ENCODE data around the gene ZNF57. TPM values are rescaled to one million over a fixed set of nuclear protein-coding genes. Genes with fewer than 3 reads are reported as not detected.

Gene ZNF57
- total and polyA plus RNA-seq, 9 of the 15 experiments (the other 6 are each of a cell fraction or from before 2014, with no cell fraction given): 3.9 to 13.5 (median 7.8) TPM

- TF ChIP-seq REST (IDR thresholded peaks at IDR 0.05; ENCODE audit: borderline replicate concordance) (peak; percentile 90), REST (CRISPR knock-in tag; IDR thresholded peaks at IDR 0.05; ENCODE audit: low read depth) (no peak), TCF3 (CRISPR knock-in tag; IDR thresholded peaks at IDR 0.05) (no peak), TRIM24 (IDR thresholded peaks at IDR 0.05) (no peak), TBL1XR1 (IDR thresholded peaks at IDR 0.05; ENCODE audit: low read length in 2 of 2) (no peak), KAT8 (IDR thresholded peaks at IDR 0.05; ENCODE audit: low read depth) (no peak), E2F4 (CRISPR knock-in tag; IDR thresholded peaks at IDR 0.05; ENCODE audit: low read depth) (no peak), SP1 (CRISPR knock-in tag; IDR thresholded peaks at IDR 0.05) (peak; percentile 95), SMARCA4 (IDR thresholded peaks at IDR 0.05) (no peak), POU5F1 (IDR thresholded peaks at IDR 0.05; ENCODE audit: borderline replicate concordance, low read depth, low read length, partially characterized antibody) (no peak), SIN3B (IDR thresholded peaks at IDR 0.05; ENCODE audit: low read depth) (no peak), EGR1 (conservative IDR thresholded peaks at IDR 0.05) (peak; percentile 67), ETV1 (tag; conservative IDR thresholded peaks at IDR 0.05; ENCODE audit: low read depth) (no peak), TRIM25 (IDR thresholded peaks at IDR 0.05; ENCODE audit: borderline replicate concordance) (no peak), DIDO1 (tag; IDR thresholded peaks at IDR 0.05; ENCODE audit: low read depth) (no peak), DACH1 (IDR thresholded peaks at IDR 0.05; ENCODE audit: partially characterized antibody) (no peak), TSC22D4 (tag; IDR thresholded peaks at IDR 0.05) (no peak), ZC3H11A (IDR thresholded peaks at IDR 0.05; ENCODE audit: low read depth, low read length) (no peak)
These were observed at the start of gene ZNF57 (continued) for GRCh38 chr19:2900296-2901252.

Data from K562 (cell line).